Activated T-cell treated with anti-CD3 and anti-CD28 coated beads, Interleukin-2, amount 50 U/mL, for 72 hours (primary cell): ENCODE results near the gene FUZ. TPM values are rescaled to one million over a fixed set of nuclear protein-coding genes. Genes with fewer than 3 reads are reported as not detected.

Experiments used
- ATAC-seq, 2 donors: fragments of 150-1000 bp; cut with Tn5 transposase; replicated peaks in 1 of 2; 2 replicates each; pipeline ENCODE4 v1.10.0; 2021; ENCODE audit warnings: moderate library complexity in 2 of 2, mild to moderate bottlenecking in 1 of 2
- DNase-seq, 2 donors: peaks; one replicate each; pipeline ENCODE4 v3.0.0; 2021 to 2022; ENCODE audit warnings: mixed read lengths in 1 of 2
- H3K27ac Mint-ChIP-seq: one replicate; pipeline ENCODE4 v1.8.0; 2022; ENCODE audit warnings: mild to moderate bottlenecking, moderate library complexity, mixed read lengths
- H3K27me3 Mint-ChIP-seq: one replicate; pipeline ENCODE4 v1.8.0; 2022; ENCODE audit warnings: low read depth, mixed read lengths
- H3K36me3 Mint-ChIP-seq, 2 donors: one replicate each; pipeline ENCODE4 v1.8.0; 2022; ENCODE audit warnings: mixed read lengths in 2 of 2, mild to moderate bottlenecking in 1 of 2; ENCODE audit not compliant: insufficient read depth in 2 of 2
- H3K4me1 Mint-ChIP-seq: one replicate; pipeline ENCODE4 v1.8.0; 2022; ENCODE audit warnings: low read depth, mixed read lengths
- H3K4me3 Mint-ChIP-seq, 2 donors: one replicate each; pipeline ENCODE4 v1.8.0; 2022; ENCODE audit warnings: mild to moderate bottlenecking in 2 of 2, mixed read lengths in 2 of 2, moderate library complexity in 2 of 2
- H3K9me3 Mint-ChIP-seq, 2 donors: one replicate each; pipeline ENCODE4 v1.8.0; 2022; ENCODE audit warnings: mixed read lengths in 2 of 2
- total RNA-seq, 2 donors: library from RNA; stranded (reverse); gene quantifications; one replicate each; pipeline ENCODE4 v1.2.3, GENCODE V29; 2022

FUZ gene
- total RNA-seq, 2 donors from 2014 or later = 24.7 to 37.3 TPM

DNA sequence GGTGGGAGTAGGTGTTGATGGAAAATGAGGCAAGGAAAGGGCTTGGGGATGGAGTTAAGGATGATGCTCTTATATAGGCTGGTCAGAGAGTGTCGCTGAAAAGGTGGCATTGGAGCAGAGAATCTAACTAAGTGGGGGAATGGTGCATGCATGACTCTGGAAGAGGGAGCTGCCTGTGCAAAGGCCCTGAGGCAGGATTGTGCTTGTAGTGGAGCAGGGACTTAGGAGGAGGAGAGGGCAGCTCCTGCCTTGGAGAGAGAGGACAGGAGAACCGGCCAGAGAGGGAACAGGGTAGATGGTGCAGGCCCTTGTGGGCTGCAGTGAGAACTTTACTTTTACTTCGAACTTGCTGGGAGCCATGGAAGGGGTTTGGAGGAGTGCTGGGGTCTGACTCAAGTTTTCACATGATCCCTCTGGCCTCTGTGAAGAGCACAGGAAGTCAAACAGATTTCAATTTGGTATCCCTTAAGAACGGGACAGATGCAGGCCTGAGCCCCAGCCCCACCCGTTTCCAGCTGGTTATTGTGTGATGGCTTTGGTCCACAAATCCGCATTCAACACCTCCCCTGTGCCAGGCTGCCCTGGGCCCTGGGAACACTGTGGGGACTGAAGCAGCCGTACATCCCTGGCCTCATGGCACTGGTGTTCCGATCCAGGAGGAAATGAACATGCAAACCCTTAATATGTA is 39.3 kb downstream of the FUZ start:
- peaks cover 0 to 6% of the 10 kb centered on the region in 2 donors for H3K36me3 Mint-ChIP-seq
- H3K27me3 Mint-ChIP-seq = no peaks in the 10 kb centered on the region
- peaks cover 13% of the 10 kb centered on the region for H3K4me1 Mint-ChIP-seq
- DNase-seq (no peak), ATAC-seq (no peak)
- no peak overlapping the region for H3K27ac Mint-ChIP-seq
- H3K9me3 Mint-ChIP-seq = no peaks in the 10 kb centered on the region
- no peak overlapping the region for H3K4me3 Mint-ChIP-seq

GRCh38 chr19:49772850-49773432 is 40.2 kb downstream of the FUZ start:
- Mint-ChIP-seq H3K27ac (no peak overlapping the region), H3K27me3 (no peaks in the 10 kb centered on the region), H3K9me3 (no peaks in the 10 kb centered on the region), H3K4me3 (no peak overlapping the region), H3K4me1 (peaks cover 21% of the 10 kb centered on the region), H3K36me3 (peaks cover 0 to 6% of the 10 kb centered on the region in 2 donors)
- no peak for DNase-seq
- ATAC-seq = no peak

DNA sequence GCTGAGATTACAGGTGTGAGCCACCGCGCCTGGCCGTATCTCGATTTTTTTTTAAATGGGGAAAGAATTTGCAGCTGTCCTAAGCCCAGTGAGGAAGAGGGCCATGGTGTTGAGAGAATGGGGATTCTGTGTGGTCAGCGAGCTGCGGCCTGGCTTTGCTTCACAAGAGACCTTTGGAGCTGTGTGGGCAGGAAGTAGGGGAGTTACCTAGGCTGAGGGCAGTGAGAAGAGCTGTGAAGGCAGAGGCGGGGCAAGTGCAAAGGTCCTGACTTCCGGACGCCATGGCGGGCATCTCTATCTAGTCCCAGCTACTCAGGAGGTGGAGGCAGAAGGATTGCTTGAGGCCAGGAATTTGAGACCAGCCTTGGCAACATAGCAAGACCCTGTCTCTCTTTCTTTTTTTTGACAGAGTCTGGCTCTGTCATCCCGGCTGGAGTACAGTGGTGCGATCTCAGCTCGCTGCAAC is 41.4 kb downstream of the FUZ start:
- H3K4me1 Mint-ChIP-seq = peaks cover 30% of the 10 kb centered on the region
- no peak overlapping the region for H3K27ac Mint-ChIP-seq
- peaks cover 0 to 6% of the 10 kb centered on the region in 2 donors for H3K36me3 Mint-ChIP-seq
- H3K27me3 Mint-ChIP-seq = no peaks in the 10 kb centered on the region
- DNase-seq (no peak), ATAC-seq (no peak)
- H3K4me3 Mint-ChIP-seq = no peak overlapping the region
- H3K9me3 Mint-ChIP-seq = no peaks in the 10 kb centered on the region

DNA sequence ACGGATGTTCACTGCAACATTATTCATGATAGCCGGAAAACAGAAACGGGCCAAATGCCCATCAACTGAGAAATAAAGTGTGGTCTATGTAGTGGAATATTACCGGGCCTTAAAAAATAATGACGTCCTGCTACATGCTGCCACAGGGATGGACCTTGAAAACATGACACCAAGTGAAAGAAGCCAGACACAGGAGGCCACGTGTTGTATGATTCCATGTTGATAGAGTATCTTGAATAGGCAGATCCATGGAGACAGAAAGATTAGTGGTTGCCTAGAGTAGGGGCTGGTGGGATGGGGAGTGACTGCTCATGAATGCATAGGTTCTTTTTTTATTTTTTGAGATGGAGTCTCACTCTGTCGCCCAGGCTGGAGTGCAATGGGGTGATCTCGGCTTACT is 42.6 kb downstream of the FUZ start:
- Mint-ChIP-seq H3K4me1 (peaks cover 38% of the 10 kb centered on the region), H3K36me3 (peaks cover 0 to 6% of the 10 kb centered on the region in 2 donors), H3K4me3 (no peak overlapping the region), H3K9me3 (no peaks in the 10 kb centered on the region), H3K27ac (no peak overlapping the region), H3K27me3 (no peaks in the 10 kb centered on the region)
- DNase-seq (no peak), ATAC-seq (no peak)

GRCh38 chr19:49767967-49768581 is 45.0 kb downstream of the FUZ start:
- Mint-ChIP-seq H3K27me3 (no peaks in the 10 kb centered on the region), H3K27ac (peak overlapping the region; percentile 52), H3K9me3 (no peaks in the 10 kb centered on the region), H3K4me3 (peak overlapping the region; percentile 90 to 98), H3K36me3 (peaks cover 0 to 2% of the 10 kb centered on the region in 2 donors), H3K4me1 (peaks cover 45% of the 10 kb centered on the region)
- no peak for ATAC-seq
- DNase-seq = no peak

DNA sequence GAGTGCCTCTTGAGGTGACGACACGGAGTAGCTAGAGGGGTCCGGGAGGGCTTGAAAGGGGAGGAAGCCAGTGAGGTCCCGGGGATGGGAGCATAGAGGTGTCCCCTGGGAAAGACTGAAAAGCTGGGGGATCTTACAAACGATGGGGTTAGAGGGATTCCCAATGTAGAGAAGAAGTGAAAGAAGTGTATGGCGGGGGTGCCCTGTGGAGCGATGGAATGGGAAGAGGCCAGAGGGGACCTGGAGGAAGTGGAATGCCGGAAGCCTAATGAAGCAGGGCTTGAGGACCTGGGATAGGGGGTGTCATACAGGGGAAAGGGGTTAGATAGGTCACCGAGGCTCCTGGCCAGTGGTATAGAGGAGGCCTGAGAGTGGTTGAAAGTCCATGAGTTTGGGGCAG is 45.7 kb downstream of the FUZ start:
- no peaks in the 10 kb centered on the region for H3K36me3 Mint-ChIP-seq
- H3K9me3 Mint-ChIP-seq = no peaks in the 10 kb centered on the region
- no peaks in the 10 kb centered on the region for H3K27me3 Mint-ChIP-seq
- peaks cover 45% of the 10 kb centered on the region for H3K4me1 Mint-ChIP-seq
- H3K4me3 Mint-ChIP-seq = peak overlapping the region; percentile 90 to 98
- ATAC-seq (no peak), DNase-seq (no peak)
- peak overlapping the region; percentile 52 for H3K27ac Mint-ChIP-seq

DNA sequence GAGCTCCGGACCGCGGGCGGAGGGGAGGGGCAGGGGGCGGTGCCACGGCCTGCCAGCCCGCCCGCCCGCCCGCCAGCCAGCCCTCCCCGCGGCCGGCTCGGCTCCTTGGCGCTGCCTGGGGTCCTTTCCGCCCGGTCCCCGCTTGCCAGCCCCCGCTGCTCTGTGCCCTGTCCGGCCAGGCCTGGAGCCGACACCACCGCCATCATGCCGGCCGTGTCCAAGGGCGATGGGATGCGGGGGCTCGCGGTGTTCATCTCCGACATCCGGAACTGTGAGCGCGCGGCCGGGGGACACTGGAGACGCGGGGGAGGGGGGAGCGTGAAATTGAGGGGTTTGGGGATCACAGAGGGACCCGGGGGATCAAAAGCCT is 46.2 kb downstream of the FUZ start, which contains the start of gene AP2A1:
Gene AP2A1, plus strand, starts transcription at position 72 of the 370 bp plus-strand sequence. Its CDS starts 133 bp downstream, at position 205.
- ATAC-seq (no peak), DNase-seq (no peak)
- H3K9me3 Mint-ChIP-seq = no peaks in the 10 kb centered on the region
- H3K36me3 Mint-ChIP-seq = no peaks in the 10 kb centered on the region
- peaks cover 45% of the 10 kb centered on the region for H3K4me1 Mint-ChIP-seq
- H3K27me3 Mint-ChIP-seq = no peaks in the 10 kb centered on the region
- H3K27ac Mint-ChIP-seq = peak within 1 kb of the TSS; percentile 79
- H3K4me3 Mint-ChIP-seq = peak within 1 kb of the TSS; percentile 91 to 98

GRCh38 chr19:49766007-49766929 is 46.8 kb downstream of the FUZ start:
- peak overlapping the region; percentile 79 for H3K27ac Mint-ChIP-seq
- H3K9me3 Mint-ChIP-seq = no peaks in the 10 kb centered on the region

GRCh38 chr19:49764341-49764740 is 48.8 kb downstream of the FUZ start:
- Mint-ChIP-seq H3K36me3 (no peaks in the 10 kb centered on the region), H3K27me3 (no peaks in the 10 kb centered on the region), H3K9me3 (no peaks in the 10 kb centered on the region), H3K27ac (no peak overlapping the region), H3K4me3 (no peak overlapping the region), H3K4me1 (peaks cover 38% of the 10 kb centered on the region)
- ATAC-seq (no peak), DNase-seq (no peak)

More at GRCh38 chr19:49766007-49766929, 46.8 kb downstream of the FUZ start:
- ATAC-seq = peak; percentile 91 to 93
- H3K27me3 Mint-ChIP-seq = no peaks in the 10 kb centered on the region
- no peaks in the 10 kb centered on the region for H3K36me3 Mint-ChIP-seq
- H3K4me3 Mint-ChIP-seq = peak overlapping the region; percentile 91 to 98
- peaks cover 41% of the 10 kb centered on the region for H3K4me1 Mint-ChIP-seq
- peak; percentile 99 to 100 for DNase-seq

DNA sequence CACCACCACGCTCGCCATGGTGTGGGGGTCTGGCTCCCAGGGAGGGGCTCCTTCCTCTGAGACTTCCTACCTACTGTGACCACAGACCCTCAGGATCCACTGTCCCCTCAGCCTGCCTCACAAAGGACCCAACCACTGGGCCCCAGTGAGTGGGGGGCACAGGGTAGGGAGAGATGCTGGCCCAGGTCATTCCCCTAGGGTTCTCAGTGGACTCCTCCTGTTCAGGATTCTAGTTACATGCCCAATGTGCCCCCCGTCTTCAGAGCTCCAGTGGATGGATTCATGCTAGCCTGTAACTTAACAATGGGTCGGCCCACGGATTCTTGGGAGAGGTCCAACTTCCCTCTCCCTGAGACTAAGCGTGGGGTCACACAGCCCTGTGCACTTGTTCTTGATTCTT is 49.9 kb downstream of the FUZ start, which contains the start of gene TSKS:
Gene TSKS, minus strand, starts transcription at position 77 of the 400 bp plus-strand sequence. Its CDS starts 59 bp downstream, at position 18.
- DNase-seq (no peak), ATAC-seq (no peak)
- Mint-ChIP-seq H3K9me3 (no peaks in the 10 kb centered on the region), H3K27me3 (no peaks in the 10 kb centered on the region), H3K4me1 (peaks cover 27% of the 10 kb centered on the region), H3K36me3 (no peaks in the 10 kb centered on the region), H3K4me3 (peak within 1 kb of the TSS in 1 of 2 donors; percentile 36), H3K27ac (peak within 1 kb of the TSS; percentile 71)

DNA sequence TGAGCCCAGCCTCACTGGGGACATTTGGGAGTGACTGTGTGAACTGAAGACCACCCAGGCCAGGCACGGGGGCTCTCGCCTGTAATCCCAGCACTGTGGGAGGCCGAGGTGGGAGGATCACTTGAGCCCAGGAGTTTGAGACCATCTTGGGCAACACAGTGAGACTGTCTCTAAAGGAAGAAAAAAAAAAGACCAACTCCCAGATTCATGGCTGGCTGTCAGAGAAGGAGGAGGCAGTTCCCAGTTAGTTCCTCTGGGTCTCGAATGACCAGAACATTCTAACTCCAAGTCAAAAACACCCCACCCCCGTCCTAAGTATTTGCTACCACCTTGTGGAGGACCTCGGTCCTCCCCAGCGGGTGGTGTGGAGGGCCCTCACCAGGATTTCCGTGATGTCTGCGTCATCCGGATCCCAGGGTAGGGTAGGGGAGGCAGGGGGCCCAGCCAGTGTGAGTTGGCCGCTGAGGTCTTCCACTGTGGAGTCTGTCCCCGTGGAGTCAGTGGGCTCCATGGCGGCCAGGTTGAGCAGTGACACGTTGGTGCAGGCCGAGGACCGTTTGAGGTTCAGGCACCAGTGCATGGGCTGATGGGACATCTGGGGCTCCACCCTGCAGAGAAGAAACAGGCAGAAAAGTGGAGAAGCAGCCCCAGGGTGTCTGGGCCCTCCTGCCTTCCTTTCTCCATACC is 51.3 kb downstream of the FUZ start:
- Mint-ChIP-seq H3K27me3 (no peaks in the 10 kb centered on the region), H3K9me3 (no peaks in the 10 kb centered on the region), H3K4me3 (peak overlapping the region in 1 of 2 donors; percentile 36), H3K4me1 (peaks cover 15% of the 10 kb centered on the region), H3K27ac (peak overlapping the region; percentile 71), H3K36me3 (no peaks in the 10 kb centered on the region)
- ATAC-seq (no peak), DNase-seq (peak in 1 of 2 donors; percentile 36)

DNA sequence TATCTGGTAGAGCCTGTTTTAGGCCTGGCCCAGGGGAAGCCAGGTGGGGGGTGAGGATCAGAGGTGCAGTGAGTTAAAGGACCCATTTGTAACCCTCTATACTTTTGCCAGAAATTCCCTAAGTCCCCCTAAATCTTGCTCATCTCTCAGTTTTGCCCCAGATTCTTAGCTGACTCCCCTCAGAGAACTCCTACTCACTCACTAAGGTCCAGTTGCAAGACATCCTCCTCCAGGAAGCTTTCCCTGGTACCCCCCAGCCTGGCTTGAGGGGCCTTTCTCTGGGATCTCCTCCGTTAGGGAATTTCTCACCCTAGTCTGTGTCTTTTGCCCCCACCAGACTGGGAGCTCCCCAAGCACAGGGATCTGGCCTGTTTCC is 51.9 kb downstream of the FUZ start:
- ATAC-seq (no peak), DNase-seq (no peak)
- Mint-ChIP-seq H3K9me3 (no peaks in the 10 kb centered on the region), H3K36me3 (no peaks in the 10 kb centered on the region), H3K4me3 (peak overlapping the region in 1 of 2 donors; percentile 26), H3K27ac (no peak overlapping the region), H3K4me1 (peaks cover 15% of the 10 kb centered on the region), H3K27me3 (no peaks in the 10 kb centered on the region)
